ENCODE results near the gene CHODL. TPM values are rescaled to one million over a fixed set of nuclear protein-coding genes. Genes with fewer than 3 reads are reported as not detected.

Gene CHODL
- total RNA-seq, 1 donor from 2014 or later = 85.6 TPM

- Histone ChIP-seq H3K4me1 (ENCODE audit: control insufficient read depth in 3 of 3, insufficient read depth in 3 of 3, low read length in 3 of 3) (peaks cover 0 to 3% (median 3%) of the 10 kb centered on the region in 3 donors), H3K27ac (ENCODE audit: low read depth, low read length) (no peak overlapping the region), H3K9ac (ENCODE audit: low read depth in 1 of 3, low read length in 3 of 3) (no peak overlapping the region), H3K36me3 (ENCODE audit: control insufficient read depth in 3 of 3, insufficient read depth in 3 of 3, low read length in 3 of 3) (no peaks in the 10 kb centered on the region), H3K4me3 (ENCODE audit: low read length in 3 of 3) (no peak overlapping the region), H3K27me3 (ENCODE audit: control insufficient read depth in 3 of 3, insufficient read depth in 3 of 3, low read length in 3 of 3) (peaks cover 10 to 17% (median 11%) of the 10 kb centered on the region in 3 donors), H3K9me3 (ENCODE audit: control insufficient read depth in 3 of 3, low read length in 3 of 3) (no peaks in the 10 kb centered on the region)
Measured at GRCh38 chr21:18249672-18250071, 5.0 kb downstream of the CHODL start.

- H3K4me3 ChIP-seq (ENCODE audit: low read length in 3 of 3) = no peak overlapping the region
- H3K27me3 ChIP-seq (ENCODE audit: control insufficient read depth in 3 of 3, insufficient read depth in 3 of 3, low read length in 3 of 3) = peaks cover 0 to 3% (median 0%) of the 10 kb centered on the region in 3 donors
- no peaks in the 10 kb centered on the region for H3K9me3 ChIP-seq (ENCODE audit: control insufficient read depth in 3 of 3, low read length in 3 of 3)
- H3K4me1 ChIP-seq (ENCODE audit: control insufficient read depth in 3 of 3, insufficient read depth in 3 of 3, low read length in 3 of 3) = no peaks in the 10 kb centered on the region
- H3K27ac ChIP-seq (ENCODE audit: low read depth, low read length) = no peak overlapping the region
- no peaks in the 10 kb centered on the region for H3K36me3 ChIP-seq (ENCODE audit: control insufficient read depth in 3 of 3, insufficient read depth in 3 of 3, low read length in 3 of 3)
- no peak overlapping the region for H3K9ac ChIP-seq (ENCODE audit: low read depth in 1 of 3, low read length in 3 of 3)
Measured at GRCh38 chr21:18251065-18251464, 6.4 kb downstream of the CHODL start.

- H3K4me1 ChIP-seq (ENCODE audit: control insufficient read depth in 3 of 3, insufficient read depth in 3 of 3, low read length in 3 of 3) = no peaks in the 10 kb centered on the region
- H3K27me3 ChIP-seq (ENCODE audit: control insufficient read depth in 3 of 3, insufficient read depth in 3 of 3, low read length in 3 of 3) = no peaks in the 10 kb centered on the region
- H3K9me3 ChIP-seq (ENCODE audit: control insufficient read depth in 3 of 3, low read length in 3 of 3) = no peaks in the 10 kb centered on the region
- no peaks in the 10 kb centered on the region for H3K36me3 ChIP-seq (ENCODE audit: control insufficient read depth in 3 of 3, insufficient read depth in 3 of 3, low read length in 3 of 3)
- H3K4me3 ChIP-seq (ENCODE audit: low read length in 3 of 3) = no peak overlapping the region
- no peak overlapping the region for H3K9ac ChIP-seq (ENCODE audit: low read depth in 1 of 3, low read length in 3 of 3)
- no peak overlapping the region for H3K27ac ChIP-seq (ENCODE audit: low read depth, low read length)
Measured at GRCh38 chr21:18252256-18252655, 7.6 kb downstream of the CHODL start.

GRCh38 chr21:18252680-18253079 is 8.0 kb downstream of the CHODL start:
- Histone ChIP-seq H3K4me3 (ENCODE audit: low read length in 3 of 3) (no peak overlapping the region), H3K27ac (ENCODE audit: low read depth, low read length) (no peak overlapping the region), H3K9me3 (ENCODE audit: control insufficient read depth in 3 of 3, low read length in 3 of 3) (no peaks in the 10 kb centered on the region), H3K36me3 (ENCODE audit: control insufficient read depth in 3 of 3, insufficient read depth in 3 of 3, low read length in 3 of 3) (no peaks in the 10 kb centered on the region), H3K27me3 (ENCODE audit: control insufficient read depth in 3 of 3, insufficient read depth in 3 of 3, low read length in 3 of 3) (no peaks in the 10 kb centered on the region), H3K9ac (ENCODE audit: low read depth in 1 of 3, low read length in 3 of 3) (no peak overlapping the region), H3K4me1 (ENCODE audit: control insufficient read depth in 3 of 3, insufficient read depth in 3 of 3, low read length in 3 of 3) (no peaks in the 10 kb centered on the region)

GRCh38 chr21:18253221-18253620 is 8.6 kb downstream of the CHODL start:
- no peaks in the 10 kb centered on the region for H3K36me3 ChIP-seq (ENCODE audit: control insufficient read depth in 3 of 3, insufficient read depth in 3 of 3, low read length in 3 of 3)
- no peak overlapping the region for H3K9ac ChIP-seq (ENCODE audit: low read depth in 1 of 3, low read length in 3 of 3)
- no peak overlapping the region for H3K27ac ChIP-seq (ENCODE audit: low read depth, low read length)
- no peaks in the 10 kb centered on the region for H3K27me3 ChIP-seq (ENCODE audit: control insufficient read depth in 3 of 3, insufficient read depth in 3 of 3, low read length in 3 of 3)
- no peaks in the 10 kb centered on the region for H3K9me3 ChIP-seq (ENCODE audit: control insufficient read depth in 3 of 3, low read length in 3 of 3)
- no peaks in the 10 kb centered on the region for H3K4me1 ChIP-seq (ENCODE audit: control insufficient read depth in 3 of 3, insufficient read depth in 3 of 3, low read length in 3 of 3)
- no peak overlapping the region for H3K4me3 ChIP-seq (ENCODE audit: low read length in 3 of 3)

- H3K9ac ChIP-seq (ENCODE audit: low read depth in 1 of 3, low read length in 3 of 3) = no peak overlapping the region
- no peak overlapping the region for H3K4me3 ChIP-seq (ENCODE audit: low read length in 3 of 3)
- H3K4me1 ChIP-seq (ENCODE audit: control insufficient read depth in 3 of 3, insufficient read depth in 3 of 3, low read length in 3 of 3) = no peaks in the 10 kb centered on the region
- no peak overlapping the region for H3K27ac ChIP-seq (ENCODE audit: low read depth, low read length)
- H3K27me3 ChIP-seq (ENCODE audit: control insufficient read depth in 3 of 3, insufficient read depth in 3 of 3, low read length in 3 of 3) = no peaks in the 10 kb centered on the region
- H3K36me3 ChIP-seq (ENCODE audit: control insufficient read depth in 3 of 3, insufficient read depth in 3 of 3, low read length in 3 of 3) = no peaks in the 10 kb centered on the region
- H3K9me3 ChIP-seq (ENCODE audit: control insufficient read depth in 3 of 3, low read length in 3 of 3) = no peaks in the 10 kb centered on the region
Measured at GRCh38 chr21:18253799-18254198, 9.2 kb downstream of the CHODL start.

- Histone ChIP-seq H3K9me3 (ENCODE audit: control insufficient read depth in 3 of 3, low read length in 3 of 3) (no peaks in the 10 kb centered on the region), H3K27me3 (ENCODE audit: control insufficient read depth in 3 of 3, insufficient read depth in 3 of 3, low read length in 3 of 3) (no peaks in the 10 kb centered on the region), H3K4me3 (ENCODE audit: low read length in 3 of 3) (no peak overlapping the region), H3K9ac (ENCODE audit: low read depth in 1 of 3, low read length in 3 of 3) (no peak overlapping the region), H3K27ac (ENCODE audit: low read depth, low read length) (no peak overlapping the region), H3K4me1 (ENCODE audit: control insufficient read depth in 3 of 3, insufficient read depth in 3 of 3, low read length in 3 of 3) (no peaks in the 10 kb centered on the region), H3K36me3 (ENCODE audit: control insufficient read depth in 3 of 3, insufficient read depth in 3 of 3, low read length in 3 of 3) (no peaks in the 10 kb centered on the region)
Measured at GRCh38 chr21:18265944-18266343, 21.3 kb downstream of the CHODL start.

- H3K36me3 ChIP-seq (ENCODE audit: control insufficient read depth in 3 of 3, insufficient read depth in 3 of 3, low read length in 3 of 3) = no peaks in the 10 kb centered on the region
- H3K27me3 ChIP-seq (ENCODE audit: control insufficient read depth in 3 of 3, insufficient read depth in 3 of 3, low read length in 3 of 3) = no peaks in the 10 kb centered on the region
- H3K4me1 ChIP-seq (ENCODE audit: control insufficient read depth in 3 of 3, insufficient read depth in 3 of 3, low read length in 3 of 3) = no peaks in the 10 kb centered on the region
- H3K4me3 ChIP-seq (ENCODE audit: low read length in 3 of 3) = no peak overlapping the region
- no peaks in the 10 kb centered on the region for H3K9me3 ChIP-seq (ENCODE audit: control insufficient read depth in 3 of 3, low read length in 3 of 3)
- H3K27ac ChIP-seq (ENCODE audit: low read depth, low read length) = no peak overlapping the region
- H3K9ac ChIP-seq (ENCODE audit: low read depth in 1 of 3, low read length in 3 of 3) = no peak overlapping the region
Measured at GRCh38 chr21:18267496-18267895, 22.9 kb downstream of the CHODL start.

- no peaks in the 10 kb centered on the region for H3K36me3 ChIP-seq (ENCODE audit: control insufficient read depth in 3 of 3, insufficient read depth in 3 of 3, low read length in 3 of 3)
- H3K4me3 ChIP-seq (ENCODE audit: low read length in 3 of 3) = no peak overlapping the region
- H3K27ac ChIP-seq (ENCODE audit: low read depth, low read length) = no peak overlapping the region
- no peaks in the 10 kb centered on the region for H3K9me3 ChIP-seq (ENCODE audit: control insufficient read depth in 3 of 3, low read length in 3 of 3)
- H3K27me3 ChIP-seq (ENCODE audit: control insufficient read depth in 3 of 3, insufficient read depth in 3 of 3, low read length in 3 of 3) = no peaks in the 10 kb centered on the region
- H3K4me1 ChIP-seq (ENCODE audit: control insufficient read depth in 3 of 3, insufficient read depth in 3 of 3, low read length in 3 of 3) = no peaks in the 10 kb centered on the region
- no peak overlapping the region for H3K9ac ChIP-seq (ENCODE audit: low read depth in 1 of 3, low read length in 3 of 3)
Measured at GRCh38 chr21:18268906-18269305, 24.3 kb downstream of the CHODL start.

GRCh38 chr21:18269856-18270255 is 25.2 kb downstream of the CHODL start:
- no peak overlapping the region for H3K9ac ChIP-seq (ENCODE audit: low read depth in 1 of 3, low read length in 3 of 3)
- no peak overlapping the region for H3K27ac ChIP-seq (ENCODE audit: low read depth, low read length)
- H3K9me3 ChIP-seq (ENCODE audit: control insufficient read depth in 3 of 3, low read length in 3 of 3) = no peaks in the 10 kb centered on the region
- no peaks in the 10 kb centered on the region for H3K27me3 ChIP-seq (ENCODE audit: control insufficient read depth in 3 of 3, insufficient read depth in 3 of 3, low read length in 3 of 3)
- no peaks in the 10 kb centered on the region for H3K4me1 ChIP-seq (ENCODE audit: control insufficient read depth in 3 of 3, insufficient read depth in 3 of 3, low read length in 3 of 3)
- H3K36me3 ChIP-seq (ENCODE audit: control insufficient read depth in 3 of 3, insufficient read depth in 3 of 3, low read length in 3 of 3) = no peaks in the 10 kb centered on the region
- no peak overlapping the region for H3K4me3 ChIP-seq (ENCODE audit: low read length in 3 of 3)

- Histone ChIP-seq H3K9ac (ENCODE audit: low read depth in 1 of 3, low read length in 3 of 3) (no peak overlapping the region), H3K9me3 (ENCODE audit: control insufficient read depth in 3 of 3, low read length in 3 of 3) (no peaks in the 10 kb centered on the region), H3K4me1 (ENCODE audit: control insufficient read depth in 3 of 3, insufficient read depth in 3 of 3, low read length in 3 of 3) (no peaks in the 10 kb centered on the region), H3K36me3 (ENCODE audit: control insufficient read depth in 3 of 3, insufficient read depth in 3 of 3, low read length in 3 of 3) (no peaks in the 10 kb centered on the region), H3K4me3 (ENCODE audit: low read length in 3 of 3) (no peak overlapping the region), H3K27me3 (ENCODE audit: control insufficient read depth in 3 of 3, insufficient read depth in 3 of 3, low read length in 3 of 3) (no peaks in the 10 kb centered on the region), H3K27ac (ENCODE audit: low read depth, low read length) (no peak overlapping the region)
Measured at GRCh38 chr21:18273400-18273799, 28.8 kb downstream of the CHODL start.
